Gastrocnemius medialis (tissue), 4 donors: Measurements from ENCODE around the gene TTC24.

Experiments
- CTCF ChIP-seq, 5 experiments: fragments of 450-650 bp in 3 of 5; fragments of 200-600 bp in 2 of 5; sonication (generic) in 2 of 5; IDR thresholded peaks in 4 of 5; conservative IDR thresholded peaks in 1 of 5; 1 replicate in 4 of 5; 2 replicates in 1 of 5; pipeline ENCODE4 v1.5.1; 2016 to 2019; ENCODE audit warnings: antibody characterized with exemption in 5 of 5, mild to moderate bottlenecking in 3 of 5, moderate library complexity in 3 of 5
- POLR2A ChIP-seq, 2 donors: fragments of 450-650 bp; IDR thresholded peaks; one replicate each; pipeline ENCODE4 v1.6.1; 2017; ENCODE audit warnings: antibody characterized with exemption in 2 of 2, mild to moderate bottlenecking in 2 of 2, moderate library complexity in 2 of 2

GRCh38 chr1:156626079-156626438 is 46.5 kb downstream of the TTC24 start:
- peak in 3 of 5 experiments; percentile 3 to 29 (median 27) for TF ChIP-seq CTCF (IDR thresholded peaks at IDR 0.05 in 4 of 5, conservative IDR thresholded peaks at IDR 0.05 in 1 of 5)
- no peak for TF ChIP-seq POLR2A (IDR thresholded peaks at IDR 0.05)
